Mesodermal cell (in vitro differentiated cells): ENCODE results near the gene SLC25A26.
"Not testable (repeated sequence)": the region's sequence is repeated elsewhere in the genome, so short reads cannot be mapped to it uniquely, and the experiment has no call there.

ENCODE experiments used
- H3K27ac ChIP-seq: 2 replicates; pipeline ENCODE4 v1.7.0; 2013; ENCODE audit warnings: mild to moderate bottlenecking, low read depth, low read length, moderate library complexity; ENCODE audit not compliant: severe bottlenecking
- H3K36me3 ChIP-seq: 2 replicates; pipeline ENCODE4 v1.7.1; 2013; ENCODE audit warnings: mild to moderate bottlenecking, low read length, moderate library complexity; ENCODE audit not compliant: control insufficient read depth, insufficient read depth
- H3K4me1 ChIP-seq: one replicate; pipeline ENCODE4 v1.7.1; 2013; ENCODE audit warnings: mild to moderate bottlenecking, low read length; ENCODE audit not compliant: insufficient read depth, control insufficient read depth, poor library complexity, severe bottlenecking
- H3K4me3 ChIP-seq: 2 replicates; pipeline ENCODE4 v1.7.0; 2013; ENCODE audit warnings: low read length, control low read depth, mild to moderate bottlenecking; ENCODE audit not compliant: insufficient read depth, poor library complexity, severe bottlenecking; ENCODE audit errors: extremely low read depth
- H3K9me3 ChIP-seq: 2 replicates; pipeline ENCODE4 v1.7.1; 2013; ENCODE audit warnings: mild to moderate bottlenecking, low read length, moderate library complexity; ENCODE audit not compliant: control insufficient read depth
- WGBS, 2 experiments: methylation state at CpG; one replicate each; pipeline ENCODE4 v1.1.5; 2013; ENCODE audit warnings: missing lambda C conversion rate in 2 of 2; ENCODE audit not compliant: insufficient coverage in 2 of 2; 5-methylcytosine and 5-hydroxymethylcytosine counted together

SLC25A26 gene

DNA sequence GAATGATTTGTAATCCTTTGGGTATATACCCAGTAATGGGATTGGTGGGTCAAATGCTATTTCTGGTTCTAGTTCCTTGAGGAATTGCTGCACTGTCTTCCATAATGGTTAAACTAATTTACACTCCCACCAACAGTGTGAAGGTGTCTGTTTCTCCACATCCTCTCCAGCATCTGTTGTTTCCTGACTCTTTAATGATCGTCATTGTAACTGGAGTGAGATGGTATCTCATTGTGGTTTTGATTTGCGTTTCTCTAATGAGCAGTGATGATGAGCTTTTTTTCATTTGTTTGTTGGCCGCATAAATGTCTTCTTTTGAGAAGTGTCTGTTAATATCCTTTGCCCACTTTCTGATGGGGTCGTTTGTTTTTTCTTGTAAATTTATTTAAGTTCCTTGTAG lies 86.2 kb downstream of the SLC25A26 start:
- not testable (repeated sequence) for H3K9me3 ChIP-seq, H3K4me1 ChIP-seq, H3K36me3 ChIP-seq, H3K4me3 ChIP-seq, H3K27ac ChIP-seq
- WGBS, 2 experiments, result 75 to 100% methylated on average over 2 of the region's 4 CpGs

DNA sequence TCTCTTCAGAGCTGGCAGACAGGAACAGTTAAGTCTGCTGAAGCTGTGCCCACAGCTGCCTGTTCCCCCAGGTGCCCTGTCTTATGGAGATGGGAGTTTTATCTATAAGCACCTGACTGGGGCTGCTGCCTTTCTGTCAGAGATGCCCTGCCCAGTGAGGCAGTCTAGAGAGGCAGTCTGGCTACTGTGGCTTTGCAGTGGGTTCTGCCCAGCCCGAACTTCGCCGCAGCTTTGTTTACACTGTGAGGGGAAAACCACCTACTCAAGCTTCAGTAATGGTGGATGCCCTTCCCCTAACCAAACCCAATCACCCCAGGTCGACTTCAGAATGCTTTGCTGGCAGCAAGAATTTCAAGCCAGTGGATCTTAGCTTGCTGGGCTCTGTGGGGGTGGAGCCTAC lies 91.2 kb downstream of the SLC25A26 start:
- Histone ChIP-seq H3K4me3 (no peak overlapping the region), H3K36me3 (no peaks in the 10 kb centered on the region), H3K9me3 (peaks cover 3% of the 10 kb centered on the region), H3K27ac (no peak overlapping the region), H3K4me1 (no peaks in the 10 kb centered on the region)
- 67 to 100% methylated on average over 1 to 3 of the region's 4 CpGs for WGBS, 2 experiments

DNA sequence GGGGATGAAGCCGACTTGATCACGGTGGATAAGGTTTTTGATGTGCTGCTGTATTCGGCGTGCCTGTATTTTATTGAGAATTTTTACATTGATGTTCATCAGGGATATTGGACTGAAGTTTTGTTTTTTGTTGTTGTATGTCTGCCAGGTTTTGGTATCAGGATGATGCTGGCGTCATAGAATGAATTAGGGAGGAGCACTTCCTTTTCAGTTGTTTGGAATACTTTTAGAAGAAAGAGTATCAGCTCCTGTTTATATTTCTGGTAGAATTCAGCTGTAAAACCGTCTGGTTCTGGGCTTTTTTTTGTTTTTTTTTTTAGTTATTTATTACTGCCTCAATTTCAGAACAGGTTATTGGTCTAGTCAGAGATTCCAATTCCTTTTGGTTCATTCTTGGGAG lies 93.7 kb downstream of the SLC25A26 start:
- 86 to 99% methylated on average over 5 of the region's 6 CpGs for WGBS, 2 experiments
- Histone ChIP-seq H3K36me3 (no peaks in the 10 kb centered on the region), H3K27ac (no peak overlapping the region), H3K4me3 (no peak overlapping the region), H3K4me1 (no peaks in the 10 kb centered on the region), H3K9me3 (no peaks in the 10 kb centered on the region)

DNA sequence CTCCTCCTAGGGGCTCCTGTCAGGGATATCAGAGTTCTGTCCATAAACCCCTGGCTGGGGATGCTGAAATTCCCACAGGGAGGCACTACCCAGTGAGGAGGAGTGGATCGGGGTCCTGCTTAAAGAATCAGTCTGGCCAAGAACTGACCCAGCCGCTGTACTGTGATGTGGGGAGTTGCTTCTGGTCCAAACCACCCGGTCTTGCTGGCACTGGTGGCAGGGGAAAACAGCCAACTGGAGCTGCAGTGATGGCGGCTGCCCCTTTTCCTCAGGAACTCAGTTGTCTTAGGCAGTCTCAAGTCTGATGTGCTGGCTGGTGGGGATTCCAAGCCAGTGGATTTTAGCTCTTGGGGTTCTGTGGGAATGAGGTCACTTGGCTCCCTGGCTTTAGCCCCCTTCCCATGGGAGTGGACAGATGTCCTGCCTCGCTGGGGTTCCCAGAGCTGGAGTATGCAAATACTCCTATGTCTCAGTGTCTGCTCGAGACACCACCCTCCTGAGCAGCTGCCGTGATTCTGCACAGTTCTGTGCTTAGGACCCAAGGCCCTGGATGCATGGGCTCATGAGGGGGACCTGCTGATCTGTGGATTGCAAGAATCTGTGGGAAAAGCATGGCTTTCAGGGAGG lies 97.1 kb downstream of the SLC25A26 start:
- no peaks in the 10 kb centered on the region for H3K4me1 ChIP-seq
- no peaks in the 10 kb centered on the region for H3K36me3 ChIP-seq
- H3K9me3 ChIP-seq, result peaks cover under 1% of the 10 kb centered on the region
- H3K4me3 ChIP-seq, result no peak overlapping the region
- WGBS, 2 experiments, result 93 to 100% methylated on average over 6 to 7 of the region's 7 CpGs
- no peak overlapping the region for H3K27ac ChIP-seq

DNA sequence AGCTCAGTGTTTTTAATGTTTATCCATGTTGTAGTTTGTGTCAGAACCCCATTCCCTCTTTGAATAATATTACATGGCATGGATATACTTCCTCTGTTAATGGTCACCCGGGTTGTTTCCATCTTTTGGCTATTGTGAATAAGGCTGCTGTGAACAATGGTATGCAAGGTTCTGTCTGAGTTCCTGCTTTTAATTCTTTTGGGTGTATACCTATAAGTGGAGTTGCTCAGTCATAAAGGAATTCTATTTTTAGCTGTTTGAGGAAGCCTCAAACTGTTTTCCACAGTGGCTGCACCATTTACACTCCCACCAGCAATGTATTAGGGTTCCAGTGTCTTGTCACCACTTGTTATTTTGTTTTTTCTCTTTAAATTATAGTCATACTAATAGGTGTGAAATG lies 99.6 kb downstream of the SLC25A26 start:
- Histone ChIP-seq H3K36me3 (no peaks in the 10 kb centered on the region), H3K4me3 (no peak overlapping the region), H3K27ac (no peak overlapping the region), H3K4me1 (no peaks in the 10 kb centered on the region), H3K9me3 (peaks cover 10% of the 10 kb centered on the region)
- WGBS, 2 experiments, result 86 to 100% methylated on average over 1 of the region's 1 CpG

DNA sequence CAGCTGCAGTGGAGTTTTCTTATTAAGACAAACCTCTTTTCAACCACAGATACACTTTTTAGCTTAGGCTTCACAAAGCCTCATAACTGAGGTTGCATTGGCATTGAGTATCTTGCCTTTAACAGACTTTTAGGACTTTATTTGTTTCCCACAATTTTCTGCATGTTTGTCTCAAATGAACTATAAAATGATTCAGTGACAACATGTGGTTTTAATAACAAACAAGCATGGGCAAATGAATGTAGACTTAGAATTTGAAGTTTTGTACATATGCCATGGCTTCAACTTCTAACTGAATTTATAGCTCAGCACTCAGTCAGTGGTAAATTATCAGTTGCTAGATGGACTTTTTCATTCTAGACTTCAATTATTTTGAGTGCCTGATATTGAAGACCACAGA lies 101.6 kb downstream of the SLC25A26 start:
- Histone ChIP-seq H3K9me3 (peaks cover 10% of the 10 kb centered on the region), H3K4me1 (no peaks in the 10 kb centered on the region), H3K4me3 (no peak overlapping the region), H3K27ac (no peak overlapping the region), H3K36me3 (no peaks in the 10 kb centered on the region)

DNA sequence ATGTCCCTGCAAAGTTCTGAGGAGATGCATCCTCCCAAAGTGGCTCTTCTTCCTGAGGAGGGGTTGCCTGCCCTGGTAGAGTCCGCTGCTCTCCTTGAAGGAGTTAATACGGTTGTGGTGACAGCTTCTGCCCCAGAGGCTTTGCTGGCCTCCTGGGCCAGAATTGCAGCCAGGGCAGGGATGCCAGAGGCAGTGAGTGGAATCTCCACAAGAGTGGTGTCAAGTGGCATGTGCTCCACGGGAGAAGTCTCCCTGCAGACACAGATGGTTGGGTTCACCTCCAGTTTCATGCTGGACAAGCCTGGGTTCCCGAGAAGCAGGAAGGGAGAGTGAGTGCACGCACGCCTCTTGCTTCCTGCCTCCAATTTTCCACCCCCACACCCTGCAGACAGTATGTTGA lies 105.5 kb downstream of the SLC25A26 start:
- peaks cover 10% of the 10 kb centered on the region for H3K9me3 ChIP-seq
- no peak overlapping the region for H3K4me3 ChIP-seq
- H3K4me1 ChIP-seq, result no peaks in the 10 kb centered on the region
- no peak overlapping the region for H3K27ac ChIP-seq
- 83 to 100% methylated on average over 2 to 4 of the region's 6 CpGs for WGBS, 2 experiments
- H3K36me3 ChIP-seq, result no peaks in the 10 kb centered on the region

DNA sequence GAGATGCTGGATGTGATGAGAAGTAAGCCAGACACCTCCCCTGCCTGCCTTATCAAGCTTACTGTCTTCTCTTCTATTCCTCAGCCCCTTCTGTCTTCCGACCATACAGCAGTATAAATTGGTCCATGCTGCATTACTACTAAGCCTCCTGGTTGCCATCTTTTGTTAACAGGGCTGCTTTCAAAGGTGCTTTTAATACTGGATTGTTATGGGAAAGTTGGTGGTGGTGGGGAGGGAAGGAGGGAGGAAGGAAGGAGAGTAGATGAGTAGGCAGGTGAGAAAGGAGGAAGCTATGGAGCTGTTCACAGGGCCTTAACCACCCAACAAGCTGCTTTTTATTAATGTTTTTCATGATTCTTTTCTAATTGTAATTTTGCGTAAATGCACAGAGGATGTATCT lies 114.9 kb downstream of the SLC25A26 start:
- H3K9me3 ChIP-seq, result no peaks in the 10 kb centered on the region
- no peak overlapping the region for H3K27ac ChIP-seq
- no peak overlapping the region for H3K4me3 ChIP-seq
- H3K36me3 ChIP-seq, result no peaks in the 10 kb centered on the region
- no peaks in the 10 kb centered on the region for H3K4me1 ChIP-seq
- no CpG with 5 or more reads among the region's 2 CpGs for WGBS, 2 experiments

DNA sequence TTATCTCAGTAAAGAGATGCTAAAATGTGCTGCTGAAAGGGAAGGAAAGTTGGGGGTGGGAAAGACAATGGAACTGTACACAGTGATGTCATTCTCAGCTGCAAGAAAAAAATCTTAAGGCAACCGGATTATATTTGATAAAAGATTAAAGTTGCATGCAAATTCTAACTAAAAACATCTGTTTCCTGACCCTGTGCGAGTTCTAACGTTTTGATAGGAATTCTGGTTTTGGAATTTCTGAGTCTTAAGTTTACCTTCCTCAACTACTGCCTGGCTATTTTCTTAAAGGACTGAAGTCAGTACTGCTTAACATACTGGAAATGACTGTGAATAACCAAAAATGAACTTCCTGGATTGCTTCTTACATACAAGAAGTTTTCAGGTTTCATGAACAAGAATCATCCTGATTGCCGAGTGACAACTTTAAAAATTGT lies 115.5 kb downstream of the SLC25A26 start:
- Histone ChIP-seq H3K4me3 (no peak overlapping the region), H3K27ac (no peak overlapping the region), H3K4me1 (no peaks in the 10 kb centered on the region), H3K9me3 (no peaks in the 10 kb centered on the region), H3K36me3 (no peaks in the 10 kb centered on the region)
- 60 to 100% methylated on average over 1 of the region's 4 CpGs for WGBS, 2 experiments

DNA sequence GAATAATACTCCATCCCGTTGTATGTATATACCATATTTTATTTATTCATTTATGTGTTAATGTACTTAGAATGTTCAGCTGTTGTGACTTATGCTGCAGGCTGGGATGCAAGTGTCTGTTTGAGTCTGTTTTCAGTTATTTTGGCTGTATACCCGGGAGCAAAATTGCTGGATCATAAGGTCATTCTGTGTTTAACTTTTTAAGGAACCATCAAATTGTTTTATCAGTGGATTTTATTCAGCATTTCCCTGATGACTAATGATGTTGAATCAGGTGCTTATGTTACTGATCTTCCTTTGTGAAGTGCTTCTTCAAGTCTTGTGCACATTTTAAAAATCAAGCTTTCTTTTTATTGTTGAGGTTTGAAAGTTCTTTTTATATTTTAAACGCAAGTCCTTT lies 118.1 kb downstream of the SLC25A26 start:
- Histone ChIP-seq H3K36me3 (no peaks in the 10 kb centered on the region), H3K9me3 (no peaks in the 10 kb centered on the region), H3K27ac (no peak overlapping the region), H3K4me3 (no peak overlapping the region), H3K4me1 (no peaks in the 10 kb centered on the region)
- WGBS, 2 experiments, result 100% methylated on average over 1 of the region's 3 CpGs; no CpG with 5 or more reads in 1 of the 2 experiments

DNA sequence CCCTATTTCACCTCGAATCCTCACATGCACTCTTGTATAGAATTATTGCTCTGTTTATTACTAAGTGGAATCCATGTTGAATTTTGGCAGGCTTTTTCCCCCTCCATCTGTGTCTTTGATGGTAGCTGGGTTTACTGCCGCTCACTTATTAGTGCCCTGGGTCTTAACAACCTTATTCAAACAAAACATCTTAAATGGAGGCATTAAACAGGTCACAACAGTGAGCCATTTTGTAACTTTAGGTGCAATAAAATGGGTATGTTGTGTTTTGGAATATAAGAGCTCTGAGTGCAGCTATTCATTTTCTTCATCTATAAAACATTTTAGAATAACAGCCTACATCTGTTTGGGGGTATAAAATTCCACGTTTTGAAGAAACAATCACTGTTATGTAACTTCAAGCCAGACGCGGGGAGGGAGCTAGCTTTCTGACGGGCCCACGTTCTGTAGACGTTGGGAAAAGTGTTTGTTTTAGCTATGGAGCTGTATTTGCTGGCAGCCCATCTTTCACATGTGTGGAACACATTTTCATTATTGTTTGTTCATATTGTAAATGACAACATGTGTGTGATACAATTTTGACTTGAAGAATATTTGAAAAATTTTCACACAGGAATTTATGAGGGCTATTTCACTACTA lies 122.0 kb downstream of the SLC25A26 start:
- Histone ChIP-seq H3K27ac (no peak overlapping the region), H3K4me3 (no peak overlapping the region), H3K4me1 (no peaks in the 10 kb centered on the region), H3K36me3 (no peaks in the 10 kb centered on the region), H3K9me3 (no peaks in the 10 kb centered on the region)
- 90 to 97% methylated on average over 5 to 6 of the region's 8 CpGs for WGBS, 2 experiments
